Peyer's patch (tissue), 4 donors: Measurements from ENCODE around the gene PRDX6.

ENCODE experiments used
- POLR2A ChIP-seq, 2 donors: fragments of 450-650 bp; IDR thresholded peaks; one replicate each; pipeline ENCODE4 v1.5.1; 2017; ENCODE audit warnings: antibody characterized with exemption in 2 of 2, mild to moderate bottlenecking in 2 of 2, moderate library complexity in 2 of 2
- TF ChIP-seq, protein P1 (sequence below), 6 experiments: fragments of 450-650 bp in 4 of 6; fragments of 200-600 bp in 2 of 6; sonication (generic) in 1 of 6; IDR thresholded peaks; one replicate each; pipeline ENCODE4 v1.5.1; 2017 to 2019; ENCODE audit warnings: antibody characterized with exemption in 6 of 6, mild to moderate bottlenecking in 3 of 6, moderate library complexity in 1 of 6

DNA sequence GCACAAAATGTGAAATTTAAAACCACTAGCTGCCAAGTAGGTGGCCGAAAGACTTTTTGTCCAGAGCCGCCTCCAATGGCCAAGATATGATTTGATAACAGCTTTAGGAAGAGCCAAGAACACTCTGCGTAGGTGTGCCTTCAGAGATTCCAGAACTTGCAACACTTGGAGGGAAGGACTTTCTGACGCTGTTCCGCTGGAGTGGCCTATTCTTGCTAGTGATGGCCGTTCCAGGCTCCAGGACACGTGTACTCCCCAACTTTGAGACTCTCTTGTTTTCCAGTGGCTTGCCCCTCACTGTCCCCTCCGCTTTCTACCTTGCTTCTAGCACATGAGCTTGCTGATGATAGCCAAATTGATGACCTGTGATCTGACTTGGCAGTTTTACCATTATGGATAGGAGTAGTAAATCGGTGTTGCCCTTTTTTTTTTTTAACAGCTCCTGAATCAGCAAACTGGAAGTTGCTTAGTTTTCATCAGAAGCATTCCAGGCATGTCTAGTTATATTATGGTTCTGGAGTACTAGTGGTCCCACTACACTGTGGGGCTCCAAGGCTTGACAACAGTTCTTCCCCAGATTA is 1.0 kb downstream of the PRDX6 start:
- TF ChIP-seq, protein P1, sequence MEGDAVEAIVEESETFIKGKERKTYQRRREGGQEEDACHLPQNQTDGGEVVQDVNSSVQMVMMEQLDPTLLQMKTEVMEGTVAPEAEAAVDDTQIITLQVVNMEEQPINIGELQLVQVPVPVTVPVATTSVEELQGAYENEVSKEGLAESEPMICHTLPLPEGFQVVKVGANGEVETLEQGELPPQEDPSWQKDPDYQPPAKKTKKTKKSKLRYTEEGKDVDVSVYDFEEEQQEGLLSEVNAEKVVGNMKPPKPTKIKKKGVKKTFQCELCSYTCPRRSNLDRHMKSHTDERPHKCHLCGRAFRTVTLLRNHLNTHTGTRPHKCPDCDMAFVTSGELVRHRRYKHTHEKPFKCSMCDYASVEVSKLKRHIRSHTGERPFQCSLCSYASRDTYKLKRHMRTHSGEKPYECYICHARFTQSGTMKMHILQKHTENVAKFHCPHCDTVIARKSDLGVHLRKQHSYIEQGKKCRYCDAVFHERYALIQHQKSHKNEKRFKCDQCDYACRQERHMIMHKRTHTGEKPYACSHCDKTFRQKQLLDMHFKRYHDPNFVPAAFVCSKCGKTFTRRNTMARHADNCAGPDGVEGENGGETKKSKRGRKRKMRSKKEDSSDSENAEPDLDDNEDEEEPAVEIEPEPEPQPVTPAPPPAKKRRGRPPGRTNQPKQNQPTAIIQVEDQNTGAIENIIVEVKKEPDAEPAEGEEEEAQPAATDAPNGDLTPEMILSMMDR (IDR thresholded peaks at IDR 0.05): no peak
- TF ChIP-seq POLR2A (IDR thresholded peaks at IDR 0.05): no peak
